Adipose tissue (tissue), 3 donors: ENCODE data around the gene EEF1AKMT4. TPM values are rescaled to one million over a fixed set of nuclear protein-coding genes. Genes with fewer than 3 reads are reported as not detected.
"Not testable (repeated sequence)": the region's sequence is repeated elsewhere in the genome, so short reads cannot be mapped to it uniquely, and the experiment has no call there.

Experiments
- H3K27ac ChIP-seq: one replicate; pipeline ENCODE4 v1.5.1; 2013; ENCODE audit warnings: low read depth, low read length
- WGBS, 3 donors: extraction: QIAGEN DNeasy Blood & Tissue Kit; methylation state at CpG; one replicate each; pipeline ENCODE4 v1.1.7; 2013; 5-methylcytosine and 5-hydroxymethylcytosine counted together
- polyA plus RNA-seq, 3 donors: library from polyadenylated mRNA; stranded (reverse); fragments of 200-250 nt; gene quantifications; one replicate each; pipeline ENCODE4 v1.2.3, GENCODE V29; 2013
- donor health status: healthy with polysubstance abuse.
- donor health status: Bipolar disorder and iron deficiency.
- donor health status: healthy.

Gene EEF1AKMT4
- polyA plus RNA-seq, 3 donors, result 2.1 to 8.0 (median 4.4) TPM

DNA sequence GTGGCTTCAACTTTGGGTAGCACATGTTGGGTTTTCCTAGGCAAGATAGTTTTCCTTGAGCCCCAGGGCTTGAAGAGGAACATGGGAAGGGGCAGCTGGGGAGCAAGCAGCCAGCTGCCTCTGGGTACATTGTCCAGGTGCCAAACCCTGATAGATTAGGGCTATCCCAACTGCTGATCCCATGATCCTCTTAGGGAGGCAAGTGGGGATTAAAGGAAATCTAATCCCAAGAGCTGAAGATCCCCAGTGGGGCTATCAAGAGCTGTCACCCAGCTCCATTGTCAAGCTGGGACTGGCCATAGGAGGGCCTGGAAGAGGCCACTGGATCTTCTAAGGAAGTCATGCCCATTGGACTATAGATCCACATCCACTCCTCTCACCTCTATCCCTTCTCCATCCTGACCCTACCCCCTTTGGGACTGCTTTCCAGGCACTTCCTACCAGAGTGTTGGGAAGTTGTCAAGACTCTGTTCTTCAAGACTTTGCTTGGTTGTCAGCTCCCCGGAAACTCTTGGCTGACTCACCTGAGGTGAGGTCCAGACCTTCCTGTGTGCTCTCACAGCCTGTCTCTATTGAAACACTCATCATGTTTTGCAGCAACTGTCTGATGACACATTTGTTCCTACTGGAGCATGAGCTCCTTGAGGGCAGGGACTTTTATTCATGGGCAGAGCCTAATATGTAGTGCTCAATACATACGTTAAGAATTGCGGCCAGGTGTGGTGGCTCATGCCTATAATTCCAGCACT is 6.0 kb downstream of the EEF1AKMT4 start:
- H3K27ac ChIP-seq, result no peak overlapping the region
- WGBS, 3 donors, result 93 to 99% (median 94%) methylated on average over 3 of the region's 3 CpGs

DNA sequence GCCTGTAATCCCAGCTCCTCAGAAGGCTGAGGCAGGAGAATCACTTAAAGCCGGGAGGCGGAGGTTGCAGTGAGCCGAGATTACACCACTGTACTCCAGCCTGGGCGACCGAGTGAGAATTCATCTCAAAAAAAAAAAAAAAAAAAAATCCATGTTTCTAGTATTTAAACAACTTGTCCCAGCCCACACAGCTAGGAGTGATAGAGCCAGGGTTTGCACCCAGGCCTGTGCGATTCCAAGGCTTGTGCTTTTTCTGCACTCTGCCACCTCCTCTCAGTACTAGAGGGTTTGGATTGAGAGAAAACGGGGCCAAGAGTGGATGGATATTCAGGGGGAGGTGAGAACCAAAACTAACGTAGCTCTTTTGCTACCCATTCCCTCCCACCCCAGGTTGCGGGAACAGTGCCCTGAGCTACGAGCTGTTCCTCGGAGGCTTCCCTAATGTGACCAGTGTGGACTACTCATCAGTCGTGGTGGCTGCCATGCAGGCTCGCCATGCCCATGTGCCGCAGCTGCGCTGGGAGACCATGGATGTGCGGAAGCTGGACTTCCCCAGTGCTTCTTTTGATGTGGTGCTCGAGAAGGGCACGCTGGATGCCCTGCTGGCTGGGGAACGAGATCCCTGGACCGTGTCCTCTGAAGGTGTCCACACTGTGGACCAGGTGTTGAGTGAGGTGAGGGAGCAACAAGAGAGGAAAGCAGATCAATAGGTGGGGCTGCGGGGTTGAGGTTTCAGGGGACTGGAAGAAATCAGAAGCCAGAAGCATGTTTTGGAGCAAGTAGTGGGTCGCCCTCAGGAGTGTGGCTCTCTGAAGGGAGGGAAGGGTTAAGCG is 7.8 kb downstream of the EEF1AKMT4 start:
- WGBS, 3 donors, result 91 to 93% (median 93%) methylated on average over 23 of the region's 23 CpGs
- H3K27ac ChIP-seq, result no peak overlapping the region

DNA sequence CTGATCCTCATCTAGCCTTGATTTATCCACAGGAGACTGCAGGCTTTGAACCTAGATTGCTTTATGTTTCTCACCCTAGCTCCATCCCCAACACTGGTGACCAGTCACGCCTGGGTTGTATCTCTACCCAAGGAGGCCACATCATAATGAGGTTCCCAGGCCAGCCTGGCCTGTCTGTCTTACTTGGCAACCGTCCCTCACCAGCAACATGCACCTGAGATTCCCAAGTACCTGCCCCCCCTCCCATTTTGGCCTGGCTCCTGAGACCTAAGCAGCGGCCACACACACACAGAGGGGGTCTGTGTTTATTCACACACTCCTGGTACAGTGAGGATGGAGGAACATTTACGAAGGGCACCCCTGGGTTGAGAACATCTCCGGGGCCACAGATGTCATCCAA is 9.5 kb downstream of the EEF1AKMT4 start:
- 88 to 93% (median 89%) methylated on average over 5 of the region's 5 CpGs for WGBS, 3 donors
- no peak overlapping the region for H3K27ac ChIP-seq

DNA sequence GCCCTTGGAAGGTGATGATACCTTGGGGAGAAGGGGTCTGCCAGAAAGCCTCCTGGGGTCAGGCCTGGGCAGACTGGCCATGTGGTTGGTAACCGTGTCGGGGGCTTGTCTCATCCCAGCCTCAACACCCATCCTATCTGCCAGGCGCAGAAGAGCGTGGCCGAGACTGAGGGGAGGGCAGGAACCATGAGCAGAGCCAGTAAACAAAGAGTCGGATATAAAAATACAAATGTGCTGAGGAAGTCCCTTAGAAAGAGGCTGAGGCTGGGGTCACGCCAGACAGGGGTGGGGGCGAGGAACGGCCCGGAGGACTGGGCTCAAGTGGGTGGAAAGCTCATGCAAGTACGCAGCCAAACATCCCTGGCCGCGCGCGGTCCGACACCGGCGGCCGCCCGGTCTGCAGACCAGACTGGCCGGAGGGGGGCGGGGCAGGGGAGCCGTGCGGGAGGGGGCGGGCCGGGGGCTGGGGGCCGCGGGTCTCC is 10.0 kb downstream of the EEF1AKMT4 start:
- H3K27ac ChIP-seq, result no peak overlapping the region
- 19 to 25% (median 20%) methylated on average over 13 to 28 of the region's 28 CpGs for WGBS, 3 donors

DNA sequence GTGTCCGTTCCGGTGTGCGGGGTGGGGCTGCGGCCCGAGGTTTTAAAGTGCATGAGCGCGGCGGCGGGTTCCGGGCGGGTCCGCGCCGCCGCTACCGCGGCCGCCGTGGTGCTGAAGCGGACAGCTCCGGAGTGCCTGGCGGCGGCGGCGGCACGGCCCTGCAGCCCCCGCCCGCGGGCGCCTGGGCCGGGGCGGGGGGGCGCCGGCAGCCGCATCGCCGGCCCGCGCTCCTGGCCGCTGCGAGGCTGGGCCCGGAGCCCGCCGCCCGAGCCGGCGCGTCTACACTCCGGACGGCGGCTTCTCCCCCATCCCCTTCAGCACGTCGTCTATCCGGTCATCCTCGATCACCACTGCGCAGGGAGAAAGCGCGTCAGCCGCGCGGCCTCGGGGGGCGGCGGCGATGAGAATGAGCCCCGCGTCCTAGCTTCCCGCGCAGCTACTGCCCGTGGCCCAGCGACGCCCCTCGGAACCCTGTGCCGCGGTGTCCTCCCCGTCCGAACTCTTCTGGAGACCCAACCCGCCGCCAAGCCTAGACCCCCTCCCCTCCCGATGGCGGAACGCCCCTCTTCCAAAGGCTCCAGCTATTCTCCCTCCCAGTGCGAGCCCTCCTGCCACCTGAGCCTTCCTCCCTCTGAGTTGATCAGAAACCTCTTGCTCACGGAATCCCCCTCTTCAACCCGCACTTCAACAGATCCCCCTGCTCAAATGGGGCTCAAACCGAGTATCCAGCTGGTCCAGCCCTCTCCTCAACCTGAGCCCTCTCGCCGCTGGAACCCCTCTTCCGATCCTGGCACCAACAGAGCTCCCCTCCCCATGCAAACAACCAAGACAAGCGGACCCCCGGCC is 10.6 kb downstream of the EEF1AKMT4 start:
- no peak overlapping the region for H3K27ac ChIP-seq
- 1 to 2% (median 2%) methylated on average over 61 to 77 of the region's 91 CpGs for WGBS, 3 donors

DNA sequence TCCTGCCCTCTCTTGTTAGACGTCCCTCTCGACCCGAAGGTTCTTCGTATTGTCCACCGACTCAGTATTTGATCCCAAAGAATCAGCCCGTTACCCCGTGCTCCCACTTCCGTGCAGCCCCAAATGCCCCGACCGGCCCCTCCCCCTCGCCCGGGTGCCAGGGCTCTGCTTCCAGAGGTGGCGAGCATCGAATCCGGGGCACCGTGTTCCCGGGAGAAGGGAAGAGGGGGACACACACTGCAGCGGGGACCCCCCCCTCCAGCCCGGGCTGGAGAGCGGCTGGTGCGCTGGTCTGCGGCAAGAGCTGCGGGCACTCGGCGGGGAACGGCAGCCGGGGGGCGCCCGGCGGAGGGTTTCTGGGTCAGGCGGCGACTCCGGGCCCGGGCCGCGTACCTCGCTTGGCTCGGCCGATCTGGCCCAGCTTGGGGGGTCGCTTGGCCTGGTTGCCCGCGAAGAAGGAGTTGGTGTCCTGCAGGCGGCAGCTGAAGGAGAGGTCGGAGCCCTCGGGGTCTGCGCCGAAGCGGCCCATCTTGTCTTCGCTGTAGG is 11.3 kb downstream of the EEF1AKMT4 start:
- 1 to 2% (median 1%) methylated on average over 31 to 49 of the region's 49 CpGs for WGBS, 3 donors
- H3K27ac ChIP-seq, result no peak overlapping the region

DNA sequence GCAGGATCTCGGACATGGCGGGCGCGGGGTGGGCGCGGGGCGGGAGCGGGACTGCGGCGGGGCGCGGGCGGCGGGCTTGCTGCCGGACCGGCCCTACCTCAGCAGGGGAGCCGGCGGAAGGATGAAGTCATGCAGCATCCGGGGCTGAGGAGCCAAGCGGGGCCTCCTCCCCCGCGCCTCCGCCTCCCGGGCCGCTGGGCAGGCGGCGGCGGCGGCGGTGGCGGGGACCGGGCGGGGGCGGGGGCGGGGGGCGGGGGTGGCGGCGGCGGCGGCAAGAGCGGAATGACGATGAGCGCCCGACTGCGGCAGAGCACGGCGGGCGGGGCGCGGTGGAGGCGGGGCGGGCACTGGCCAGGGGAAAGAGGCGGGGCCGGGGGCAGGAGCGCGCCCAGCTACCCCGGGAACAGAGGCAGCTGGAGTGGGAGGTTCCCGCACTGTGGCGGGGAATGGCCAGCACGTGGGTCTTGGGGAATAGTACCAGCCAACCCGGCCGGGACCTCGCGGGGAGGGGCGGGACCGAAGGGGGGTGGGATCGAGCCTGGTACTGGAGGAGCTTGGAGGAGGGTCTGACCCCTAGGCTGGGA is 11.9 kb downstream of the EEF1AKMT4 start, which contains the start of gene CAMK2N2:
TSS of gene CAMK2N2 (minus strand) at position 284 of the 584 bp plus-strand sequence. CDS start at position 16, 268 bp downstream.
- WGBS, 3 donors, result 0 to 1% (median 1%) methylated on average over 38 to 66 of the region's 67 CpGs
- H3K27ac ChIP-seq, result no peak within 1 kb of the TSS

DNA sequence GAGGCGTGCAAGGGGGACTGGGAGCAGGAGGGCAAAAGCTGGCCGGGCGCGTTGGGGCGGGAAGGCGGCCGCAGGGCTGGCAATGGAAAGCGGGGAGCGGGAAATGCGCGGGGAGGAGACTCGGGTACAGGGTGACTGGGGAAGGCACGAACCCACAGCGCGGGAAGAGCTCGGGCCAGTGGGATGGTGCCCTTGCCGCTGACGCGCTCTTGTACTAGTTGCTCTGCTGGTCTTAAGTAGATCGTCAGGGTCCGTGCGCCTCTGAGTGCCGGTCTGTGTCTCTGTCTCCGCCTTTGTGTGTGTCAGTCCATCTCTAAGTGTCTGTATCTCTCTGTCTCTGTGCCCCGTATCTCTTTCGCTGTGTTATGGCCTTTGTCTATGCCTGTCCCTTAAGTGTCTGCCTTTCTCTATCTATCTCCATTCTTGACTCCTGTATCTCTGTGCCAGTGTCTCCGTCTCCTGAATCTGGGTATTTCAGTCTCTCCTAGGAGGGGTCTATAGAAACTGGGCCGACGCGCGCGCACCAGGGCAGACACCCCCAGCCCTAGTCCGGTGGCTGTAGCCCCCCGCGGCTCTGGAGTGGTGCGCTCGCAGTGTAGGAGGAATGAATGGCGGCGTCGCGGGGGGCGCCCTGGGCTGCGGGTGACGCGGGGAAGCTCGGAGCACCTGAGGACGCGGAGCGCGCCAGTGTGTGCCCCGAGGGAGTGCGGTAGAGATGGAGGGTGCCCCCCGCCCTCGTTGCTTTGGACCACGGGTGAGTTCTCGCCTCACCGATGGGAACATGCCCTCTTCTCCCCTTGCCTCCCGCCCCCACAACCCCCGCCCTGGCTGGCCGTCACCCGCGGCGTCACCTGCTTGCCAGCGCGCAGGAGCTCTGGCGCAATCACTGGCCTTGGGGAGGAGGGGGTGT is 12.6 kb downstream of the EEF1AKMT4 start:
- WGBS, 3 donors, result 0 to 3% (median 3%) methylated on average over 64 to 66 of the region's 66 CpGs
- no peak overlapping the region for H3K27ac ChIP-seq

DNA sequence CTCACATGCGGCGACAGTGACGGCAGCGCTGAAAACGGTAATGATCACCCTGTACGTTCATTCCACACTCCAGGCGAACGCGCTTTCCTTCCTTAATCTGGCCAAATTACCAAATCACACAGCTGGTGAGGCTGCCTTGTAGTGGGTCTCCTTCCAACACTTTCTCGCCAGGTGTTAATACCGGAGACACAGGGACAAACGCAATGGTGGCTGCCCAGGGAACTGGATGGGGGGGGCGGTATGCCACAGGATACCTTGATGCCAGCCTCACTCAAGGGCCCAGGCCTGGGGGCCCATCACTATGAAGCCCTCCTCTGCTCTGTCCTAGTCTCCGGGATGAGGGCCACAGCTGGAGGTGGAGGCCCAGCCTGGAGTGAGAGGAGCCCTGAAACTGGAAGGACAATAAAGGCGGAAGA is 13.3 kb downstream of the EEF1AKMT4 start:
- H3K27ac ChIP-seq, result no peak overlapping the region
- 11 to 16% (median 15%) methylated on average over 15 of the region's 15 CpGs for WGBS, 3 donors

DNA sequence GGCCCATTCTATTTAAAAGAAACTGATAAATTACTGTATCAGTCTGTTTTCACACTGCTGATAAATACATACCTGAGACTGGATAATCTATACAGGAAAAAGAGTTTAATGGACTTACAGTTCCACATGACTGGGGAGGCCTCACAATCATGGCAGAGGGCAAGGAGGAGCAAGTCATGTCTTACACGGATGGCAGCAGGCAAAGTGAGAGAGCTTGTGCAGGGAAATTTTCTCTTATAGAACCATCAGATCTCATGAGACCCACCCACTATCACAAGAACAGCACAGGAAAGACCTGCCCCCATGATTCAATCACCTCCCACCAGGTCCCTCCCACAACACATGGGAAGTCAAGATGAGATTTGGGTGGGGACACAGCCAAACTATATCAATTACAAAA is 17.8 kb downstream of the EEF1AKMT4 start:
- WGBS, 3 donors, result 71 to 96% (median 89%) methylated on average over 1 of the region's 1 CpG
- H3K27ac ChIP-seq, result not testable (repeated sequence)

DNA sequence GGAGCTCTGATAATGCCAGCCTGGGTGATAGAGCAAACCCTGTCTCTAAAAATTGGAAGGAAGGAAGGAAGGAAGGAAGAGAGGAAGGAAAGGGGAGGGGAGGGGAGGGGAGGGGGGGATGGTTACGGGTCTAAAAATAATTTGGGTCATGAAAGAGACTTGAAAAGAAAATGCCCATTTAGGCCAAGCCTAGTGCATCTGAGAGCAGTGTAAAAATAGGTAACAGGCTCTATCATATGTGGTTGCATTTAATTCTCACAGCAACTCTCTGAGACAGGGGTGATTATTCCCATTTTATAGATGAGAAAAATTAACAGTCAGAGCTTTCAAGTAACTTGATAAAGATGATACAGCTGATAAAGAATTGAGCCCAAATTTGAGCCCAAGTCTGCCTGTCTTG is 22.8 kb downstream of the EEF1AKMT4 start:
- no peak overlapping the region for H3K27ac ChIP-seq
- 38 to 69% (median 50%) methylated on average over 1 of the region's 1 CpG for WGBS, 3 donors

DNA sequence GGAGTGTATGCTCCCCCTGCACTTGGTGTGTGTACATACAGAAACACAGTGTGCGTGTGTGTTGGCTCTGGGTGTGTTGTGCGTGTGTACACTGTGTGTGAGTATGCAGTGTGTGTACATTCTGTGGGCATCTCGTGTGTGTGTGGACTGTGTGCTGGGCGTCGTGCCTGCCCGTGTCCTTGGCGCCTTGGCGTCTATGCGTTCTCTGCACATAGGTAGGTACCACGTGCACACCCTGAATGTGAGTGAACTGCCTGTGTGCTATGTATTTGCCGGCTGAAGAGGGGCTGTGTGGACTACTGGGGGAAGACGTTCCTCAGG is 25.9 kb downstream of the EEF1AKMT4 start:
- 70 to 73% (median 73%) methylated on average over 12 of the region's 12 CpGs for WGBS, 3 donors
- H3K27ac ChIP-seq, result no peak overlapping the region

DNA sequence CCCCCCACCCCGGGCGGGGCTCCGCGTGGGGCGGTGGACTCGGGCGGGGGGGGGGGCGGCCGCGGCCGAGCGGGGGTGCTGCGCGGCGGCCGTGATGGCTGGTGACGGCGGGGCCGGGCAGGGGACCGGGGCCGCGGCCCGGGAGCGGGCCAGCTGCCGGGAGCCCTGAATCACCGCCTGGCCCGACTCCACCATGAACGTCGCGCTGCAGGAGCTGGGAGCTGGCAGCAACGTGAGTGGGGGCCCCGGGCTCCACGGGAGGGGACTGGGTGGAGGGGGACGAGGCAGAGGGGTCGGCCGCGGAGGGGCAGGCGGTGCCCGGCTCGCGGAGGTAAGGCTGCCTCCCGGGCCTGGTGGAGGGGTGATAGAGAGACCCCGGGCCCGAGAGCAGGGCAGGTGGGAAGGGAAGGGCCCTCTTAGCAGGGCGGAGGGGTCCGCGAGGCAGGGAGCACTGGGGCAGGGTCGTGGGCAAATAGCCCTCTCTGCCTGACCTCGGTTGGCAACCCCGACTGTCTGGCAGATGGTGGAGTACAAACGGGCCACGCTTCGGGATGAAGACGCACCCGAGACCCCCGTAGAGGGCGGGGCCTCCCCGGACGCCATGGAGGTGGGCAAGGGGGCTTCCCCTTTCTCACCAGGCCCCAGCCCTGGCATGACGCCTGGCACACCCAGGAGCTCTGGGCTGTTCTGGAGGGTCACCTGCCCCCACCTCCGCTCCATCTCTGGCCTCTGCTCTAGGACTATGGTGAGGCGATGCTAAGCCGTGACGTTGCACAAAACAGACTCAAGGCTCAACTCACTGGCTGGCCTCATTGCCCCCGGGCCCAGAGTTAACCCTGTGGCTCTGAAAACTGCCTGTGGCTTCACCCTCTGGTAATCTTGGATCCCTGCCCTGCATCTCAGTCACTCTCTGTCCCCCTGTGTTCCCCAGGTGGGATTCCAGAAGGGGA is 26.8 kb downstream of the EEF1AKMT4 start, which contains the start of gene ECE2:
TSS of gene ECE2 (plus strand) at position 62 of the 950 bp plus-strand sequence. CDS start at position 194, 132 bp downstream.
- no peak within 1 kb of the TSS for H3K27ac ChIP-seq
- 14 to 19% (median 16%) methylated on average over 48 to 64 of the region's 65 CpGs for WGBS, 3 donors

DNA sequence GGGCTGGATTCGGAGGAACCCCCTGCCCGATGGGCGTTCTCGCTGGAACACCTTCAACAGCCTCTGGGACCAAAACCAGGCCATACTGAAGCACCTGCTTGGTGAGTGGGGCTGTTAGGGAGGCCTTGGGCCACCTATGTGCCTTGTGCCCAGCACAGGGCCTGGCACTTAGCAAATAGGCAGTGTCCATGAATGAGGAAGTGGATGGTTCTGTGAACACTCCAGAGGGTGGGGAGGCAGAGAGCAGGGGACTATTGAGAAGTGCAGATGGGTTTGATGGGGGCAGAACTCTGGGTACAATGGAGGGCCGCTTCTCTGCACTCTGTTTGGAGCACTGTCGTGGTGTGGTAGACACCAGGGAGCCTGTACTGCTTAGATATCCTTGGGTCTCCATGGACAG is 27.9 kb downstream of the EEF1AKMT4 start:
- 95% methylated on average over 6 of the region's 6 CpGs for WGBS, 3 donors

DNA sequence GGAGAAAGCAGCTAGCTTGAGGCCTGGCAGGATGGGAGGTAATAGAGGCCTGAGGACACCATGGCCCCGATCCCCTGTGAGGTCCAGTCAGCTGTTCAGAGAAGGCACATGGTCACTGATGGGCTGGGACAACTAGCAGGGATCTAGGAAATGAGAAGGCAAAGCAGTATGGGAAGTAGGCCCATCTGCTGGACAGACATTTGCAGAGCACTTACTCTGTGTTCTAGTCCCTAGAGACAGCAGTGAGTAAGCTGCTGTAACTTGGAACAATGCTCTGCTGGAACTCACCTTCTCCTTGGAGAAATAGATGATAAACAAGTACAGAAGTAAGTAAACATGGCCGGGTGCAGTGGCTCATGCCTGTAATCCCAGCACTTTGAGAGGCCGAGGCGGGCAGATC is 33.5 kb downstream of the EEF1AKMT4 start:
- 85 to 93% (median 89%) methylated on average over 3 to 4 of the region's 4 CpGs for WGBS, 3 donors
- H3K27ac ChIP-seq, result no peak overlapping the region

More for the DNA sequence above, 27.9 kb downstream of the EEF1AKMT4 start:
- H3K27ac ChIP-seq, result no peak overlapping the region

DNA sequence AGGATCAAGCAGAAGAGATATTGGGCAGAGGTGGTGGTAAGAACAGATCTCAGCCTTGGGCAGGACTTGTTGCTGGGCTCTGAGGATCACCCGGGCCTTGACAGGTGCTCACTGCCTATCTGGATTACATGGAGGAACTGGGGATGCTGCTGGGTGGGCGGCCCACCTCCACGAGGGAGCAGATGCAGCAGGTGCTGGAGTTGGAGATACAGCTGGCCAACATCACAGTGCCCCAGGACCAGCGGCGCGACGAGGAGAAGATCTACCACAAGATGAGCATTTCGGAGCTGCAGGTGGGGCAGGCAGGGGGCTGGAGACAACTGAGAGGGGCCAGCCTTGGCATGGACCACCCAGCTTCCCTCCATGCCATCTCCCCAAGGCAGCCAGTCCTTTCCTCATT is 34.2 kb downstream of the EEF1AKMT4 start:
- 88 to 96% (median 94%) methylated on average over 4 to 8 of the region's 8 CpGs for WGBS, 3 donors
- H3K27ac ChIP-seq, result no peak overlapping the region
